Astrocyte of the spinal cord (primary cell): ENCODE results near the gene RNF19B.

Experiments
- DNase-seq: peaks from one replicate; pipeline ENCODE4 v3.0.0; 2011; ENCODE audit warnings: low read depth, low spot score
- H3K4me3 ChIP-seq: 2 replicates; pipeline ENCODE4 v1.5.1; 2011; ENCODE audit warnings: low read depth, mild to moderate bottlenecking, low read length, moderate library complexity
- CTCF ChIP-seq: IDR thresholded peaks from 2 replicates; pipeline ENCODE4 v1.5.1; 2012; ENCODE audit warnings: low read depth, mild to moderate bottlenecking, low read length, inconsistent platforms
- in situ Hi-C: cut with HindIII; loops from 2 replicates; pipeline ENCODE4 v1.10.0; 2017; ENCODE audit warnings: low sequenced_read_pairs

The RNF19B gene

GRCh38 chr1:32894681-32895080 lies 69.9 kb downstream of the RNF19B start:
- no peak for DNase-seq
- H3K4me3 ChIP-seq = no peak overlapping the region
- TF ChIP-seq CTCF = no peak
- in situ Hi-C loops = no loop called here

- TF ChIP-seq CTCF = no peak
- in situ Hi-C loops = no loop called here
- H3K4me3 ChIP-seq = no peak overlapping the region
- no peak for DNase-seq
Measured at GRCh38 chr1:32894019-32894600, 70.5 kb downstream of the RNF19B start.

- H3K4me3 ChIP-seq = peak overlapping the region; percentile 42
- peak; percentile 31 for TF ChIP-seq CTCF
- DNase-seq = peak; percentile 12
- in situ Hi-C loops = no loop called here
Measured at GRCh38 chr1:32893198-32894018, 71.2 kb downstream of the RNF19B start.

- DNase-seq = no peak
- in situ Hi-C loops = no loop called here
- TF ChIP-seq CTCF = peak; percentile 21
- peak overlapping the region; percentile 42 for H3K4me3 ChIP-seq
Measured at GRCh38 chr1:32892368-32893197, 72.0 kb downstream of the RNF19B start.

- H3K4me3 ChIP-seq = no peak overlapping the region
- no peak for TF ChIP-seq CTCF
- in situ Hi-C loops = no loop called here
- no peak for DNase-seq
Measured at GRCh38 chr1:32891630-32892029, 73.0 kb downstream of the RNF19B start.

- no peak for DNase-seq
- in situ Hi-C loops = no loop called here
- H3K4me3 ChIP-seq = no peak overlapping the region
- no peak for TF ChIP-seq CTCF
Measured at GRCh38 chr1:32891241-32891570, 73.4 kb downstream of the RNF19B start.
